ENCODE measurements around the gene OCA2. TPM values are rescaled to one million over a fixed set of nuclear protein-coding genes. Genes with fewer than 3 reads are reported as not detected.
A peak's percentile ranks its signal among the peaks of the same experiment; 100 is the strongest.

The OCA2 gene
- total RNA-seq, 1 donor from 2014 or later = 2.8 TPM

GRCh38 chr15:28096411-28096669 lies 2.8 kb downstream of the OCA2 start:
- peaks cover under 1% of the 10 kb centered on the region for H3K9me3 Mint-ChIP-seq

GRCh38 chr15:28094732-28095521 lies 4.2 kb downstream of the OCA2 start:
- Mint-ChIP-seq H3K4me3 (peak overlapping the region; percentile 91), H3K9me3 (peaks cover 10% of the 10 kb centered on the region), H3K27me3 (peaks cover 70% of the 10 kb centered on the region), H3K36me3 (peaks cover 3% of the 10 kb centered on the region), H3K4me1 (ENCODE audit: unreplicated experiment) (peaks cover 18% of the 10 kb centered on the region), H3K27ac (peak overlapping the region; percentile 78)
- TF ChIP-seq CTCF (conservative IDR thresholded peaks at IDR 0.05) = no peak
- DNase-seq (ENCODE audit: extremely low spot score, unreplicated experiment) = no peak

More at GRCh38 chr15:28096411-28096669, 2.8 kb downstream of the OCA2 start:
- TF ChIP-seq CTCF (conservative IDR thresholded peaks at IDR 0.05) = no peak
- peak overlapping the region; percentile 91 for H3K4me3 Mint-ChIP-seq
- H3K4me1 Mint-ChIP-seq (ENCODE audit: unreplicated experiment) = peaks cover 18% of the 10 kb centered on the region
- DNase-seq (ENCODE audit: extremely low spot score, unreplicated experiment) = no peak
- H3K36me3 Mint-ChIP-seq = peaks cover 3% of the 10 kb centered on the region
- H3K27ac Mint-ChIP-seq = peak overlapping the region; percentile 78
- H3K27me3 Mint-ChIP-seq = peaks cover 70% of the 10 kb centered on the region

GRCh38 chr15:28093752-28094535 lies 5.2 kb downstream of the OCA2 start:
- DNase-seq (ENCODE audit: extremely low spot score, unreplicated experiment) = no peak
- peaks cover 18% of the 10 kb centered on the region for H3K4me1 Mint-ChIP-seq (ENCODE audit: unreplicated experiment)
- TF ChIP-seq CTCF (conservative IDR thresholded peaks at IDR 0.05) = no peak
- H3K9me3 Mint-ChIP-seq = peaks cover 10% of the 10 kb centered on the region
- H3K27me3 Mint-ChIP-seq = peaks cover 64% of the 10 kb centered on the region
- peak overlapping the region; percentile 58 for H3K4me3 Mint-ChIP-seq
- peak overlapping the region; percentile 20 for H3K27ac Mint-ChIP-seq
- H3K36me3 Mint-ChIP-seq = no peaks in the 10 kb centered on the region

GRCh38 chr15:28091313-28091712 lies 7.8 kb downstream of the OCA2 start:
- peaks cover 3% of the 10 kb centered on the region for H3K36me3 Mint-ChIP-seq
- H3K9me3 Mint-ChIP-seq = peaks cover 17% of the 10 kb centered on the region
- no peak overlapping the region for H3K4me3 Mint-ChIP-seq
- H3K27me3 Mint-ChIP-seq = peaks cover 54% of the 10 kb centered on the region
- no peak overlapping the region for H3K27ac Mint-ChIP-seq
- TF ChIP-seq CTCF (conservative IDR thresholded peaks at IDR 0.05) = no peak
- H3K4me1 Mint-ChIP-seq (ENCODE audit: unreplicated experiment) = peaks cover 4% of the 10 kb centered on the region
- DNase-seq (ENCODE audit: extremely low spot score, unreplicated experiment) = no peak

GRCh38 chr15:28086175-28086703 lies 12.9 kb downstream of the OCA2 start:
- Mint-ChIP-seq H3K27ac (no peak overlapping the region), H3K27me3 (peaks cover 25% of the 10 kb centered on the region), H3K4me3 (no peak overlapping the region), H3K9me3 (peaks cover 18% of the 10 kb centered on the region), H3K36me3 (peaks cover 3% of the 10 kb centered on the region), H3K4me1 (ENCODE audit: unreplicated experiment) (no peaks in the 10 kb centered on the region)
- DNase-seq (ENCODE audit: extremely low spot score, unreplicated experiment) = no peak
- TF ChIP-seq CTCF (conservative IDR thresholded peaks at IDR 0.05) = peak; percentile 81

All from type B pancreatic cell (in vitro differentiated cells).